ENCODE data around the gene BRDT. TPM values are rescaled to one million over a fixed set of nuclear protein-coding genes. Genes with fewer than 3 reads are reported as not detected.

BRDT gene
- total and polyA plus RNA-seq, 2 of the 8 experiments (the other 6 are each of a cell fraction or from before 2014, with no cell fraction given) = 0.08 TPM; not detected in 1

DNA sequence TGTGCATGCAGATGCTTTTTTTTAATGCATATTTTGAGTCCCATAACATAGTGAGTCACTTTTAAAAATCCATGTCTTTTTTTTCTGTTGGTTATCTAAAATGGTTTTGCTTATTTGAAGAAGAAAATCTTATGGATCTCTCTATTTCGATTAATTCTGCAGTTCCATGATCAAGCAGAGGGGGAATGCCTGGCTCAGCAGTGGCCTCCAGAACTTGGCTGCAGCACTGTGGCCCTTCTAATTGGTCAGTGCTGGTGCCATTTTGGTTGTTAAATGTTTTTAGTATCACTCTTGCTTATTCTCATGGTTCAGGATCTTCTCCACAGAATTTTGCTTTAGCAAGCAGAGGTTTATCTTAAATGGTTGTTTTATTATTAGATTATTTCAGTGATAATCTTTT lies 91.8 kb downstream of the BRDT start:
- H3K23me2 ChIP-seq (ENCODE audit: low read depth, low read length) = no peaks in the 10 kb centered on the region
- H3K56ac ChIP-seq (replicated peaks; ENCODE audit: insufficient read length, low read depth, low read length) = no peak overlapping the region
- no peak overlapping the region for H3K4me3 ChIP-seq (ENCODE audit: extremely low read depth in 1 of 4, insufficient read depth in 2 of 4, low read depth in 3 of 4, low read length in 4 of 4)
- H2BK120ac ChIP-seq (replicated peaks; ENCODE audit: low read depth, low read length) = no peak overlapping the region
- no peak overlapping the region for H3K23ac ChIP-seq (ENCODE audit: insufficient read length)
- DNase-seq (ENCODE audit: low read depth in 1 of 2, low spot score in 2 of 2) = no peak
- no peak overlapping the region for H3K4me2 ChIP-seq (ENCODE audit: insufficient read depth in 1 of 2, low read depth in 2 of 2, low read length in 2 of 2)
- no peak overlapping the region for H4K8ac ChIP-seq (ENCODE audit: extremely low read depth, insufficient read depth, low read length)
- H2AFZ ChIP-seq (ENCODE audit: low read length) = no peak overlapping the region
- H3K4ac ChIP-seq (replicated peaks; ENCODE audit: insufficient read length, low read depth, low read length) = no peak overlapping the region
- no peak overlapping the region for H3K27ac ChIP-seq (ENCODE audit: low read depth, low read length)
- H4K91ac ChIP-seq (replicated peaks; ENCODE audit: insufficient read length, low read length) = no peak overlapping the region
- H3K9me3 ChIP-seq (ENCODE audit: insufficient read depth in 2 of 2, low read depth in 1 of 2, low read length in 1 of 2) = no peaks in the 10 kb centered on the region
- no peaks in the 10 kb centered on the region for H3K4me1 ChIP-seq (replicated peaks in 1 of 4; ENCODE audit: control insufficient read depth in 3 of 4, insufficient read depth in 4 of 4, low read length in 3 of 4)
- no peak overlapping the region for H2BK15ac ChIP-seq (ENCODE audit: low read length)
- H3K36me3 ChIP-seq (ENCODE audit: control insufficient read depth in 2 of 4, insufficient read depth in 4 of 4, low read length in 3 of 4) = no peaks in the 10 kb centered on the region
- H4K20me1 ChIP-seq (replicated peaks in 1 of 2; ENCODE audit: control insufficient read depth in 1 of 2, insufficient read depth in 2 of 2, low read length in 2 of 2) = no peaks in the 10 kb centered on the region
- H2BK20ac ChIP-seq (ENCODE audit: low read length) = no peak overlapping the region
- H2BK12ac ChIP-seq (ENCODE audit: low read depth, low read length) = no peak overlapping the region
- TF ChIP-seq RAD21 (IDR thresholded peaks at IDR 0.05 in 1 of 2, conservative IDR thresholded peaks at IDR 0.05 in 1 of 2; ENCODE audit: low read depth in 2 of 2, low read length in 2 of 2) (peak in 1 of 2 experiments; percentile 20; a peak in 2 of 4 replicates), CHD2 (IDR thresholded peaks at IDR 0.05; ENCODE audit: low read length) (no peak)
- no peaks in the 10 kb centered on the region for H3K79me1 ChIP-seq (ENCODE audit: low read depth, low read length)
- H3K14ac ChIP-seq (ENCODE audit: insufficient read length) = no peak overlapping the region
- H4K5ac ChIP-seq (ENCODE audit: insufficient read length, low read depth, low read length) = no peak overlapping the region
- H3K79me2 ChIP-seq (ENCODE audit: control insufficient read depth in 1 of 2, insufficient read depth in 2 of 2, low read length in 2 of 2) = no peaks in the 10 kb centered on the region
- H2AK5ac ChIP-seq (ENCODE audit: low read depth, low read length) = no peak overlapping the region
- no peak for FAIRE-seq
- H3K27me3 ChIP-seq (replicated peaks in 1 of 4; ENCODE audit: control insufficient read depth in 3 of 4, extremely low read depth in 1 of 4, insufficient read depth in 3 of 4, low read length in 3 of 4) = peaks cover 0 to 1% (median 0%) of the 10 kb centered on the region in 4 experiments; a peak in 1 of 7 replicates
- 79% methylated on average over 1 of the region's 1 CpG; no CpG with 5 or more reads in 1 of the 2 experiments for WGBS, 2 experiments (ENCODE audit: extremely low coverage in 1 of 2, insufficient coverage in 1 of 2, insufficient read length in 1 of 2, insufficient replicate concordance in 2 of 2, low coverage in 1 of 2, low lambda C conversion rate in 2 of 2, missing lambda C conversion rate in 1 of 2)
- no peak overlapping the region for H3K18ac ChIP-seq (ENCODE audit: extremely low read depth, low read length)
- CTCF ChIA-PET (ENCODE audit: partially characterized antibody) = interaction anchor here (0.8 to 1.4 kb wide), 3 partner anchors 10 to 170 kb away, joined by 3 to 5 read pairs (median 3); no protein-coding TSS in a partner anchor
- H3K9ac ChIP-seq (replicated peaks in 1 of 4; ENCODE audit: extremely low read depth in 1 of 4, low read depth in 3 of 4, low read length in 3 of 4) = no peak overlapping the region
- H2BK5ac ChIP-seq (ENCODE audit: low read depth, low read length) = no peak overlapping the region
- POLR2A ChIA-PET (ENCODE audit: partially characterized antibody) = interaction anchor here (1.3 kb wide), 1 partner anchor 10 kb away, joined by 5 read pairs; no protein-coding TSS in a partner anchor
